Occipital lobe (tissue), 2 donors: ENCODE results near the gene KLHL25. TPM values are rescaled to one million over a fixed set of nuclear protein-coding genes. Genes with fewer than 3 reads are reported as not detected.

Experiments used
- DNase-seq: peaks from one replicate; lab custom pipeline; 2025; lab: John Stamatoyannopoulos, UW
- total RNA-seq: library from RNA; depleted of rRNA; stranded (reverse); fragments of >200 nt; gene quantifications from one replicate; pipeline ENCODE4 v1.2.3, GENCODE V29; 2014

The KLHL25 gene
- total RNA-seq, 1 donor from 2014 or later: 32.3 TPM

DNA sequence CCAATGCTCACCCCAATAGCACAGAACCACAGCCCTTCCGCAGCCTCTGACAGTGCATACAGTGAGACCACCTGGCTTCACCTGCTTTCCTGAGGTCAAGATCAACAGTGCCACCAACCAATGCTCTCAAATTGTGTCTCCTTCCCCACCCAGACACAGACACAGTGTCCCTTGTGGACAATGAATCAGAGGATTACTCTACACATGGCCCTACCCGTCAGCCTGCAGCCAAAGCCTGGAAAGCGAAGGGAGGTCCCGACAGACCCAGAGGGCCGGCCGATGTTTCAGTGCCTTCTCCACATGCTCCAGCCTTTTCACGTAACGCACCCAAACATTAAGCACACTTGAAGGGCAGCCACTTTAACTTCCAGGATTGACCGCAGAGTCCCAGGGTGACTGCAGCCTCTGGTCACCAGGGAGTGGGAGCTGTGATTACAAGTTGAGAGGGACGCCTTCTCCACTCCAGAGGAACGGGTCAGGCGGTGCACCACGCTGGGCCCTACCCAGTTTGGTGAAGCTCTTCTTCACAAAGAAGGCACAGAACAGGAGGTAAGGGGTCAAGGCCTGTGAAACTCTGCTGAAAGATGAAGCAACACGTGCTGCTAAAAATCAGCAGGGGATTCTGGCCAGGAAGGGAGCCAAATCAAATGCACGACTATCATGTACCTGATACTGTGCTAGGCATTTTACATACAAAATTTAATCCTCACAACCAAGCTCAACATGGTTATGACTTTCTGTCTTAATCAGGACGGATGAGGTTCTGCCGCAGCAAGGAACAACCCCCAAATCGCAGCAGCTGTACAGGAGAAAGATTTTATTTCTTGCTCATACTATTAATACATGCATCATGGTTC lies 17.2 kb downstream of the KLHL25 start:
- DNase-seq: no peak

DNA sequence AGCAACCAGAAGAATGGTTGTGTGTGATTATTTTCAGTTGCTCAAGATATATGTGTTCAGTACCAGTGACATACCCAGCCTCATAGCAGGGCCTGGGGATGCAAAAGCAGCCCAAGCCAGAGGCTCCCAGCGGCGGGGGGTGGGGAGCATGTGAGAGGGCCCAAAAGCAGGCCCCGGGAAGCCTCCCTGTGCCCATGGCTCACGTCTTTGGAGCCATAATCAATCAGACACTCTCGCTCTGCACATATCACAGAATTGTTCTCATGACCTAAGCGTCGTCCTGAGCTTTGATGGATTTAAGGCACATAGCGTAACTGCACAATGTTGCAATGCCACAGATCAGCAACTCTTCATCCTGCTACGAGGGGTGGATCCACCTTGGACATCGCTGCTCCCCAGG lies 20.8 kb downstream of the KLHL25 start:
- DNase-seq: no peak

- no peak for DNase-seq
Measured at GRCh38 chr15:85773249-85773648, 21.5 kb downstream of the KLHL25 start.

GRCh38 chr15:85772668-85773067 lies 22.1 kb downstream of the KLHL25 start:
- no peak for DNase-seq

DNA sequence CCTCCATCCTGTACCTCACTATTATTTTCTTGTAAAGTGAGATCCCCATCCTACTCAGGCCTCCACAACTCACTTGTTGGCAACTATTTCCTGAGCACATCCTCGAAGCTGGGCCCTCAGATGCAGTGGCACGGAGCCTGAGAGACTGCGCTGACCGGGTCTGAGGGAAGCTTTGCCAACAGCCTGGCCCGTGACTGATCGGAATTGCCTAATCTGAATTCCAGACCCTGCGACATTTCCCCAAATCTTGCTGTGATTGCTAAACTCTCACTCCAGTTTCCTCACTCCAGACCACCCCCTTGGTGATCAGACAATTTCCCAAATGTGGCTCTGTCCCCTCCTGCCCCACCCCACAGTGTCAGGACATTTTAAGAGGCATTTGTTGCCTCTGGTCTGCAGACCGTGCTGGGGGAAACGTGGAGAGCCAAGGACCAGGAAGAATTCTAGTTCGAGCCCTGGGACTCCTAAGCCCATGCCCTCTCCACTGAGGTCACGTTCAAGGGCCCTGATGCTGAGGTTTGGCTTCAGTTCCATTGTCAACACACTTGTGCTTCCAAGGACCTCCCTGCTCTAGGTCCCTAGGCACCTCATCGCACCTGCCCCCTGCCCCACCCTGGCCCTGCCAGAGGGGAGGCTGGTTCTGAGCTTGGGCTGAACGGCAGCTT lies 22.8 kb downstream of the KLHL25 start:
- DNase-seq: no peak

GRCh38 chr15:85771271-85771670 lies 23.5 kb downstream of the KLHL25 start:
- no peak for DNase-seq

- DNase-seq: no peak
Measured at GRCh38 chr15:85770096-85771041, 24.4 kb downstream of the KLHL25 start.

DNA sequence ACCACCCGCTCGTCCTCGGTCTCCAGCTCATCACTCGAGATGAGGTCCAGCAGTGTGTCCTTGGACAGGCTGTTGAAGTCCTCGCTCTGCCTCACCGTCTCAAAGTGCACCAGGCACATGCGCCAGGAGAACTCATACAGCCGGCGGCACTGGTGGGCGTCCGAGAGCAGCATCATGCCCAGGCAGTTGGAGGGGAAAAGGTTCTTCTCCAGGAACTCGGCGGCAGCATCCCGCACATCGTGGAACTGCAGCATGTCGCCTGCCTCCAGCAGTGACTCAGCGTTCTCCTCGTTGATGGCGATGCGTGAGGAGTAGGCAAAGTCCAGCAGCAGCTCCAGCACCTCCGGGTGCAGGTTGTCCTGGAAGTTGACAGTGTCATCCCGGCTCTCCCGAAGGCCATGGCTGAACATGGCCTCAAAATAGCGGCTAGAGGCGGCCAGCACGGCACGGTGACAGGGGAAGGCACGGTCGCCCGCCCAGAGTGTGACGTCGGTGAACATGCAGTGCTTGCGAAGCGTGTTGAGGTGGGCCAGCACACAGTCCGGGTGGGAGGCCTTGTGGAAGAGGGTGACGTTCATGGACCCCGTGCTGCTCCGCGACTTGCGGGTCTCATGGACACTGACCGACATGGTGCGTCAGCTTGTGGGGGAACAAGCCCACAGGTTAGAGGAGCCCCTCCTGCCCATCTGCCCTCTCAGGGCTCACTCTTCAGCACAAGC lies 25.4 kb downstream of the KLHL25 start:
- no peak for DNase-seq

DNA sequence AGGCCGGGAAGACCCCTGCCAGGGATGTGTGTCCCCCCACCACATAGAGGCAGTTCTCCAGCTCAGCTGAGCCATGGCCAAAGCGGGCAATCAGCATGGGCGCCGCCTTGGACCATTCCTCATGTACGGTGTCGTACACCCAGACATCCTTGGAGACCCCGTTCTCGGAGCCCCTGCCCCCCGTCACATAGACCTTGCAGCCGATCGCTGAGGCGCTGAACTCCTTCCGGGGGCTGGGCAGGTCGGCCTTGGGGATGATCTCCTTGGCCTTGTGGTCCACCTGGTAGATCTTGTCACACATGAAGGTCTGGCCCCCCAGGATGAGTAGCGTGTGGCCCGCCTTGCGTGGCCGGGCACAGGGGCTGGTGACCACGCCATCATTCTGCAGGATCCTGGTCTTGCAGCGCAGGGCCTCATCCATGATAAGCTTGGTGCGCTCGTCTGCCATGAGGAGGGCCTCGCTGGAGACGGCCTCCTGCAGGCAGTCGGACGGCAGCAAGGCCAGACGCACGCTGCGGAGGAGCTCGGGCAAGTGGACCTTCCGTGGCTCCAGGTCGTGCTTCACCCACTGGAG lies 26.0 kb downstream of the KLHL25 start:
- no peak for DNase-seq

DNA sequence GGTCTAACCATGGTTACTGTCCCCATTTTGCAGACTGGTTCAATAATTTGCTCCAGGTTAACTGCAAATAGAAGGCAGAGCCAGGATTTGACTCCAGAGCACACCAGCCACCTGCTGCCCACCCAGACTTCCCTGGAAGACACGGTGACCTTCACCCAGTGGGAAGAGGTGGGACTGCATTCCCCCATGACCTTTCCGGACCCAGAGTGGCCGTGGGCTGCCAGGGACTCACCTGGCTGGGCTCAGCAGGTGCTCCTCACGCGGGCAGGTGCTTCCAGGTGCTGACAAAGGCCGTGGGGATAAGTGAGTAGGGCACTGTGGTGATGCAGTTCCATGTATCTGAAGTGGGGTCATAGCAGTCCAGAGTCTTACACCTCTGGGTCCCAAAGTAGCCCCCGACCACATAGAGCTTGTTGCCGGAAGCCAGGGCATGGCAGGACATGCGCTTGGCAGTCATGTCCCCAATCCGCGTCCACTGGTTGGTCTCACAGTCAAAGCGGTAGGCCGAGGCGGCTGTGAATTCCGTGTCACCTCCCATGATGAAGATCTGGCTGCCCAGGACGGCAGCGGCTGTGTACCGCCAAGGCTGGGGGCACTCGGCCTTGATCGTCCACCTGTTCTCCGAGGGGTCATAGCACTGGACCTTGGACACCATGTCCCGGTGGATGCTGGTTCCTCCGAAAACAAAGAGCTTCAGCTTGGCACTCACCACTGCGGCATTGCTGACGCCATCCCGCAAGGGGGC lies 26.8 kb downstream of the KLHL25 start:
- no peak for DNase-seq

DNA sequence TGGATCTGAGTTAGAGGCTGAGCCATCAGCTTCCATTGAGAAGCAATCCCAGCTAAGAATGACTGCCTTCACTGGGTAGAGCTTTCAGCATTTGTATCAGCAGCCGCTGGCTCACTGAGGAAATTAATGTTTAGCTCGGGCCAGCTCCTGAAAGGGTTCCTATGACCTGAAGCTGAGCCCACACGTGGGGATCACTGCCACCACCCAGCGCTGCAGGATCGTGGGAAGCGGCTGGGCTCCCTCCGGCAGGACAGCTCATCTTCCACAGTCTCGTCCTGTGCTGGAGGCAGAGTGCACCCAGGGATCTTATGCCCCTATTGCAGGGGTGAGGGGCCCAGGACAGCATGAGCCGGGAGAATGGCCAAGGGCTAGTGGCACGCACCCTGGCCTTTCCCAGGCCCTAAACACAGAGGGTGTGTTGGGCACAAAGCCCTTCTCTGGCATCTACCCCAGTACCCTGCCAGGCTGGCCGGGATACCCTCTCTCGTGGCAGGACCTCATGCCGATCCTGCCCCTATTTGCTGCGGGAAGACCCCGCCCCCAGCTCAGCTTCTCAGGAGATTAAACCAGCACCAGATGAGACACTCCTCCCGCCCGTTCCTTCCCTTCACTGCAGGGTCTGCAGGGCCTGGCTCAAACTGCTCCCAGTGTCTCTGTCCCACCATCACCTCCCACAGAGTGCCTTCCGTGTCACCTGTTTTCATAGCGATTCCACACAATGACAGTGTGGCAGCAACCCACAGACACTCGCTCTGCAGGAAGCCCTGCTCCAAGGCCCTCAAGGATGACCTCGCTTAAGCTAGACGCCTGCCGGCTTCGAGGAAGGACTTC lies 28.5 kb downstream of the KLHL25 start:
- peak; percentile 42 for DNase-seq

- DNase-seq: no peak
Measured at GRCh38 chr15:85764649-85765277, 30.0 kb downstream of the KLHL25 start.

DNA sequence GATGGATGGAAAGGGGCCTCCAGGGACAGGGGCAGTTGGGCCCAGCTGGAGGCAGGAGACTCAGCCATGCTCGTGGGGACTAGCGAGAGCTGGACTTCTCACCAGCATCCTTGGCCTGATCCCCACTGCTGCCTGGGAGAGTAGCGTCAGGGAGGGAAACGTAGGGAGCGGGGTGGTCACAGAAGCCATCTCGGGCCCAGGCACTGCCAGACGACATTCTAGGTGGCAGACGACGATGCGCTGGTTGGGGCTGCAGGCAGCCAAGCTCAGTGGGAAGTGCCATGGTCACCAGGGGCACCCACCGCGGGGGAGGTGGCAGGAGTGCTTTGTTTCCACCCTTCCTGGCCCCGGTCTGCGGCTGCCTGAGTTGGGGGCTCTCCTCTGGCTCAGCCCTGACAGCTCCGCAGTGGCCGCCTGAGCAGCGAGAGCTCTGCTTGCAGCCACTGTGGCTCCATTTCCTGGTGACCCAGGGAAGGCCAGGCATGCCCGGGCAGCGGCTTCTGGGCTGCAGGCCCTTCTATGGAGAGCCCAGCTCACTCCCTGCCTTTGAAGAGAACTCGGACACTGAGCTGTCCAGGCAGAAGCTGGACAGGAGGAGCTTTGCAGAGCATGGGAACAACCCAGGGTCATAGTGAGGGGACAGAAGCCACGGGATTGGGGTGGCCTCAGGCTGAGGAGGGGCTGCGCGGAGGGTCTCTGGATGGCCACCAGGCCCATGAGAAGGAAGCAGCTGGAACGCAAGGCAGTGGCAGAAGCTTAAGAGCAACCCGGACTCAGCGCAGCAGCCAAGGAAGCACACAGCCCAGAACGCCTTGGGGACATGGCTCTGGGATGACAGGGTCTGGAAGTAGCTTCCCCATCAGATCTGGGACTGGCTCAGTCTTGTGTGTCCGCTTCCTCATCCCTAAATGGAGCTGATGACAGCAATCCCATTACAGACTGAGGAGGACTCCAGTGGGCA lies 30.8 kb downstream of the KLHL25 start:
- DNase-seq: no peak

- peak; percentile 50 for DNase-seq
Measured at GRCh38 chr15:85763157-85763556, 31.6 kb downstream of the KLHL25 start.

GRCh38 chr15:85762756-85763127 lies 32.0 kb downstream of the KLHL25 start:
- no peak for DNase-seq

DNA sequence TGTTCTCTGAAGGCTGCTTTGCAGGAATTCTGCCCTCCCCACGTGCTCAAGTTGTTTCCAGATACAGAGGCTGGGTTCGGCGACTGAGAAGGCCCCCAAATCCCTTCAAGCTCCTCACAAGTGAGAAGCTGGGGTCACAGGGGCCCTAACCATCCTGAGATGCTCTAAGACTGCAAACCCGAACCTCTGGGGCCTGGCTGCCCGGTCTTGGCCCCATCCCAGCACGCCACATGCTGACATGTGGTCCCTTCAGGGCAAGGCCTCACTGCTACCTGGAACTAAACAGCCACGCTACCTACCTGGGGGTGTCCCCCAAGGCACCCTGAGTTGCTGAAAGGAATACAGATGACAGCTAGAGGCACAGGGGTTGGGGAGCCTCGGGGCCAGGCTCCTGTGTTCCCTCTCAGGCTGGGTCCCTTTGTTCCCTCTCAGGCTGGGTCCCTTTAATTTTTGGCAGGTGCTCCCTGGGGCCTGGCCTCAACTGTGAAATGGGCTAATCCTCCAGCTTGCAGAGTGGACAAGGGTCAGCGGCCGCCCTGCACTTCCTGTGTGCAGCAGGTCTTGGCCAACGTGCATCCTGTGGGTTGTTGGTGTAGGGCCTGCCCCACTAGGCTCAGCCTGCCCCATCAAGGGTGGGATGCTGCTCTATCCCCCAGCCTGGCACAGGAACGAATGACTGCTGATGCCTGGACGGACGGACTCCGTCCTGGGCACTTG lies 32.5 kb downstream of the KLHL25 start:
- no peak for DNase-seq

GRCh38 chr15:85761635-85762034 lies 33.1 kb downstream of the KLHL25 start:
- no peak for DNase-seq
